ENCODE measurements around the gene RNF186.

The RNF186 gene

DNA sequence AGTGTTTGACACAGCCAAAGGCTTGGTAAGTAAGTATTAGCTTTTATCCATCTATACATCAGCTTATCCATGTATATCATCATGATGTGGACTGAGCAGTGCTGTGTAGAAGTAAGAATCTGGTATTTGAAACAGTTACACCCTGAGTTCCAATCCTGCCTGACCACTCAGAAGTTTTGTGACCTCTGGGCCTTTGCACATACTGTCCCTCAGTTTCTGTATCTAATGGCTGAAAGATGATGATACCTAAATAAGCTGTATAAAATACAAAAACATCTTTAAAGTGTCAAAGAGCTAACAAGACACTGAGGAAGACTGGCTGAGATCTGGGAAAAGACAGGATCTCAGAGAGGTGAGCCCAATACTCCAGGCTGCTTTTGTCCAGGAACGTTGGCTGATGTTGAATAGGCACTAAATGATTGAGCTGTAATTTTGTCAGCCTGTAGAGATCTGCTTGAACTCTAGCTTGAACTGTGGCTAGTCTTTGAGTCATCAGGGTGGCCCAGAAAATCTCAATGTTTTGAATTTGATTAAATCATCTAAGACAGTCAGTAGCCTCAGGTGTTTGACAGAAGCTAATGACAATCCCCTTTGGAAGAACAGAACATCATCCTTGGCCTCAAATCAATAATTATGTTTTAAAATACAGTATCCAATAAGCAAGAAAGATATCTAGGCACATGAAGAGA lies 46.9 kb upstream of the RNF186 start:
- no peak for ATAC-seq

DNA sequence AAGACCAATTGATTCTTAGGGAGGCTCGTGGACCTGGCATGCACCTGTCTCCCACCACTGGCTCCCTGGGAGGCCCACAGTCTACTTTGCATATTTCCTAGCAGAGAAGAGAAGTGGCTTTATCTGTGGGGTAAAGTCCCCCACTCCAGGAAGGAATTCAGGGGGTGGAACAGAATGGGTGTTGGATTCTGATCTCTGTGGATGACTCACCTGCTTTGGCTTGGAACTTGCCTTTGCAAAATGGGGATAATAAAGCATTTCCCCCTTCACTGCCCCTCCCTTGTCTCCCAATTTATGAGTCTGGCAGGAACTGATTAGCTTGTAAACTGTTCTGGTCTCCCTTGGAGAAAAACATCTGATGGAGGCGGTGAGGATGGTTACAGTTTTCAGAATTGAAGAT lies 46.0 kb upstream of the RNF186 start:
- TF ChIP-seq TCF4 (CRISPR knock-in tag; IDR thresholded peaks at IDR 0.05; ENCODE audit: borderline replicate concordance) (no peak), TOX (CRISPR knock-in tag; IDR thresholded peaks at IDR 0.05; ENCODE audit: borderline replicate concordance) (no peak), ZFP3 (CRISPR knock-in tag; IDR thresholded peaks at IDR 0.05) (no peak), CSDC2 (CRISPR knock-in tag; IDR thresholded peaks at IDR 0.05) (no peak), SNAI2 (CRISPR knock-in tag; IDR thresholded peaks at IDR 0.05) (no peak)
- TF ChIP-seq, protein P1, sequence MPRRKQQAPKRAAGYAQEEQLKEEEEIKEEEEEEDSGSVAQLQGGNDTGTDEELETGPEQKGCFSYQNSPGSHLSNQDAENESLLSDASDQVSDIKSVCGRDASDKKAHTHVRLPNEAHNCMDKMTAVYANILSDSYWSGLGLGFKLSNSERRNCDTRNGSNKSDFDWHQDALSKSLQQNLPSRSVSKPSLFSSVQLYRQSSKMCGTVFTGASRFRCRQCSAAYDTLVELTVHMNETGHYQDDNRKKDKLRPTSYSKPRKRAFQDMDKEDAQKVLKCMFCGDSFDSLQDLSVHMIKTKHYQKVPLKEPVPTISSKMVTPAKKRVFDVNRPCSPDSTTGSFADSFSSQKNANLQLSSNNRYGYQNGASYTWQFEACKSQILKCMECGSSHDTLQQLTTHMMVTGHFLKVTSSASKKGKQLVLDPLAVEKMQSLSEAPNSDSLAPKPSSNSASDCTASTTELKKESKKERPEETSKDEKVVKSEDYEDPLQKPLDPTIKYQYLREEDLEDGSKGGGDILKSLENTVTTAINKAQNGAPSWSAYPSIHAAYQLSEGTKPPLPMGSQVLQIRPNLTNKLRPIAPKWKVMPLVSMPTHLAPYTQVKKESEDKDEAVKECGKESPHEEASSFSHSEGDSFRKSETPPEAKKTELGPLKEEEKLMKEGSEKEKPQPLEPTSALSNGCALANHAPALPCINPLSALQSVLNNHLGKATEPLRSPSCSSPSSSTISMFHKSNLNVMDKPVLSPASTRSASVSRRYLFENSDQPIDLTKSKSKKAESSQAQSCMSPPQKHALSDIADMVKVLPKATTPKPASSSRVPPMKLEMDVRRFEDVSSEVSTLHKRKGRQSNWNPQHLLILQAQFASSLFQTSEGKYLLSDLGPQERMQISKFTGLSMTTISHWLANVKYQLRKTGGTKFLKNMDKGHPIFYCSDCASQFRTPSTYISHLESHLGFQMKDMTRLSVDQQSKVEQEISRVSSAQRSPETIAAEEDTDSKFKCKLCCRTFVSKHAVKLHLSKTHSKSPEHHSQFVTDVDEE (CRISPR knock-in tag; IDR thresholded peaks at IDR 0.05) = no peak
- TF ChIP-seq, protein P2, sequence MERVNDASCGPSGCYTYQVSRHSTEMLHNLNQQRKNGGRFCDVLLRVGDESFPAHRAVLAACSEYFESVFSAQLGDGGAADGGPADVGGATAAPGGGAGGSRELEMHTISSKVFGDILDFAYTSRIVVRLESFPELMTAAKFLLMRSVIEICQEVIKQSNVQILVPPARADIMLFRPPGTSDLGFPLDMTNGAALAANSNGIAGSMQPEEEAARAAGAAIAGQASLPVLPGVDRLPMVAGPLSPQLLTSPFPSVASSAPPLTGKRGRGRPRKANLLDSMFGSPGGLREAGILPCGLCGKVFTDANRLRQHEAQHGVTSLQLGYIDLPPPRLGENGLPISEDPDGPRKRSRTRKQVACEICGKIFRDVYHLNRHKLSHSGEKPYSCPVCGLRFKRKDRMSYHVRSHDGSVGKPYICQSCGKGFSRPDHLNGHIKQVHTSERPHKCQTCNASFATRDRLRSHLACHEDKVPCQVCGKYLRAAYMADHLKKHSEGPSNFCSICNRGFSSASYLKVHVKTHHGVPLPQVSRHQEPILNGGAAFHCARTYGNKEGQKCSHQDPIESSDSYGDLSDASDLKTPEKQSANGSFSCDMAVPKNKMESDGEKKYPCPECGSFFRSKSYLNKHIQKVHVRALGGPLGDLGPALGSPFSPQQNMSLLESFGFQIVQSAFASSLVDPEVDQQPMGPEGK (CRISPR knock-in tag; IDR thresholded peaks at IDR 0.05; ENCODE audit: borderline replicate concordance) = no peak

More for the DNA sequence above, 46.9 kb upstream of the RNF186 start:
- TF ChIP-seq, protein P3, sequence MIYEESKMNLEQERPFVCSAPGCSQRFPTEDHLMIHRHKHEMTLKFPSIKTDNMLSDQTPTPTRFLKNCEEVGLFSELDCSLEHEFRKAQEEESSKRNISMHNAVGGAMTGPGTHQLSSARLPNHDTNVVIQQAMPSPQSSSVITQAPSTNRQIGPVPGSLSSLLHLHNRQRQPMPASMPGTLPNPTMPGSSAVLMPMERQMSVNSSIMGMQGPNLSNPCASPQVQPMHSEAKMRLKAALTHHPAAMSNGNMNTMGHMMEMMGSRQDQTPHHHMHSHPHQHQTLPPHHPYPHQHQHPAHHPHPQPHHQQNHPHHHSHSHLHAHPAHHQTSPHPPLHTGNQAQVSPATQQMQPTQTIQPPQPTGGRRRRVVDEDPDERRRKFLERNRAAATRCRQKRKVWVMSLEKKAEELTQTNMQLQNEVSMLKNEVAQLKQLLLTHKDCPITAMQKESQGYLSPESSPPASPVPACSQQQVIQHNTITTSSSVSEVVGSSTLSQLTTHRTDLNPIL (CRISPR knock-in tag; IDR thresholded peaks at IDR 0.05; ENCODE audit: low read depth) = no peak
- no peak for TF ChIP-seq ARNTL (CRISPR knock-in tag; IDR thresholded peaks at IDR 0.05; ENCODE audit: borderline replicate concordance, low read depth)
- TF ChIP-seq, protein P2 (CRISPR knock-in tag; IDR thresholded peaks at IDR 0.05; ENCODE audit: borderline replicate concordance) = no peak
- no peak for TF ChIP-seq SNAI2 (CRISPR knock-in tag; IDR thresholded peaks at IDR 0.05)
- no peak for TF ChIP-seq ZNF8 (CRISPR knock-in tag; IDR thresholded peaks at IDR 0.05)
- TF ChIP-seq CSDC2 (CRISPR knock-in tag; IDR thresholded peaks at IDR 0.05) = no peak
- TF ChIP-seq GLIS3 (CRISPR knock-in tag; IDR thresholded peaks at IDR 0.05) = no peak
- no peak for TF ChIP-seq ZNF70 (CRISPR knock-in tag; IDR thresholded peaks at IDR 0.05)
- TF ChIP-seq OSR1 (CRISPR knock-in tag; IDR thresholded peaks at IDR 0.05) = no peak
- no peak for TF ChIP-seq TCF4 (CRISPR knock-in tag; IDR thresholded peaks at IDR 0.05; ENCODE audit: borderline replicate concordance)

DNA sequence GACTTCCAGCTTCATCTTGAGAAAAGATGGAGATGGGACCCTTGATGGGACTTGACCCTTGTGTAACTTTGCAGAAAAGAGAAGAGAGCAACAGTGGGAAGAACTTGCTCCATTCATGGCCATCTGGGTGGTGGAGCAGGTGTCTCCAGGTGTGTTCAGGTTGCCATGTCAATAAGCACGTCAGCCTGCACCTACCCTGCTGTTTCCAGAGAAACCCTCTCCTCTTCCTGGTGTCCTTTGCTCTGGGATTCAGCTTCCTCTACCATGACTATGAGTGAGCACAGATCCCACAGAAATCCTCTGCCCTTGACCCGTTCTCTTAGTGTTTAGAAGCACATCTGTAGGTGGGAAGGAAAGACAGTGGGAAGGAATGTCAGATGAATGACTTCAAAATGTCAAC lies 45.3 kb upstream of the RNF186 start:
- ATAC-seq = no peak
- no peak for TF ChIP-seq SNAI2 (CRISPR knock-in tag; IDR thresholded peaks at IDR 0.05)
- TF ChIP-seq OSR1 (CRISPR knock-in tag; IDR thresholded peaks at IDR 0.05) = no peak
- TF ChIP-seq ZFP3 (CRISPR knock-in tag; IDR thresholded peaks at IDR 0.05) = no peak
- TF ChIP-seq ZNF565 (CRISPR knock-in tag; conservative IDR thresholded peaks at IDR 0.05; ENCODE audit: low read depth) = no peak
- no peak for TF ChIP-seq ZC3H10 (CRISPR knock-in tag; IDR thresholded peaks at IDR 0.05)
- TF ChIP-seq CSDC2 (CRISPR knock-in tag; IDR thresholded peaks at IDR 0.05) = no peak
- TF ChIP-seq, protein P3 (CRISPR knock-in tag; IDR thresholded peaks at IDR 0.05; ENCODE audit: low read depth) = no peak
- TF ChIP-seq, protein P2 (CRISPR knock-in tag; IDR thresholded peaks at IDR 0.05; ENCODE audit: borderline replicate concordance) = no peak
- TF ChIP-seq ISL1 (CRISPR knock-in tag; IDR thresholded peaks at IDR 0.05) = no peak
- TF ChIP-seq, protein P4, sequence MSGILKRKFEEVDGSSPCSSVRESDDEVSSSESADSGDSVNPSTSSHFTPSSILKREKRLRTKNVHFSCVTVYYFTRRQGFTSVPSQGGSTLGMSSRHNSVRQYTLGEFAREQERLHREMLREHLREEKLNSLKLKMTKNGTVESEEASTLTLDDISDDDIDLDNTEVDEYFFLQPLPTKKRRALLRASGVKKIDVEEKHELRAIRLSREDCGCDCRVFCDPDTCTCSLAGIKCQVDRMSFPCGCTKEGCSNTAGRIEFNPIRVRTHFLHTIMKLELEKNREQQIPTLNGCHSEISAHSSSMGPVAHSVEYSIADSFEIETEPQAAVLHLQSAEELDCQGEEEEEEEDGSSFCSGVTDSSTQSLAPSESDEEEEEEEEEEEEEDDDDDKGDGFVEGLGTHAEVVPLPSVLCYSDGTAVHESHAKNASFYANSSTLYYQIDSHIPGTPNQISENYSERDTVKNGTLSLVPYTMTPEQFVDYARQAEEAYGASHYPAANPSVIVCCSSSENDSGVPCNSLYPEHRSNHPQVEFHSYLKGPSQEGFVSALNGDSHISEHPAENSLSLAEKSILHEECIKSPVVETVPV (CRISPR knock-in tag; IDR thresholded peaks at IDR 0.05) = no peak
- no peak for TF ChIP-seq TCF4 (CRISPR knock-in tag; IDR thresholded peaks at IDR 0.05; ENCODE audit: borderline replicate concordance)
- TF ChIP-seq ZNF70 (CRISPR knock-in tag; IDR thresholded peaks at IDR 0.05) = no peak
- TF ChIP-seq RARB (CRISPR knock-in tag; IDR thresholded peaks at IDR 0.05) = no peak
- TF ChIP-seq GLIS3 (CRISPR knock-in tag; IDR thresholded peaks at IDR 0.05) = no peak
- TF ChIP-seq, protein P1 (CRISPR knock-in tag; IDR thresholded peaks at IDR 0.05) = no peak

More for the DNA sequence above, 46.0 kb upstream of the RNF186 start:
- no peak for ATAC-seq

All from SK-N-SH treated with all-trans-retinoic acid at 6 μM for 48 hours (cell line).